HG02678 (cell line): Measurements from ENCODE around the gene YEATS4.

Experiments used
- ATAC-seq: cut with Tn5 transposase; IDR thresholded peaks from one replicate; pipeline ENCODE4 v1.9.1; 2021; ENCODE audit warnings: mild to moderate bottlenecking, moderate library complexity; ENCODE audit not compliant: unreplicated experiment

YEATS4 gene

GRCh38 chr12:69430942-69431590 is 71.5 kb downstream of the YEATS4 start:
- ATAC-seq = no peak

DNA sequence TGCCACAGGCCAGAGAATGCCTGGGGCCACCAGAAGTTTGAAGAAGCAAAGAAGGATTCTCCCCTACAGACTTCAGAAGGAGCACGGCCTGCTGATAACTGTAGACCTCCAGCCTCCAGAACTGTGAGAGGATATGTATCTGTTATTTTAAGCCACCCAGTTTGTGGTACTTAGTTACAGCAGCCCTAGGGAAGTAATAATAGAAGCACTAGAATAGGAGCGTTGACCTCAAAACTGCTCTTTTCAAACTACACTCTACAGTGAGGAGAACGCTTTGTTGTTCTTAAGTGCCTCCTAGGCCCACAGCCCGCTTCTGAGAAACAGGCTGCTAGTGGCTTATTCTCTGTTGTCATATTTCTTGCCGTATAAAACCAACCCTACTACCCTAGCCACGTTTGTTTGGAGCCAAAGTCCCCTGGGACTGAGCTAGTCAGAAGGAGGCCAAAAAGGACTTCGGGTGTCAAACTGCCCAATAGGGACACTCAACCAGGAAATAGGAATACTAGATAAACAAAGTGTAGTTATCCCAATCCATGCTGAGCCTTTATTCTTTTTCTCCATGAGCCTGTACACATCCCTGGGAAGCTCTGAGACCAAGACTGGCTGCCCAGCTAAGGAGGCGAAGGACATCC is 72.2 kb downstream of the YEATS4 start:
- ATAC-seq = no peak

DNA sequence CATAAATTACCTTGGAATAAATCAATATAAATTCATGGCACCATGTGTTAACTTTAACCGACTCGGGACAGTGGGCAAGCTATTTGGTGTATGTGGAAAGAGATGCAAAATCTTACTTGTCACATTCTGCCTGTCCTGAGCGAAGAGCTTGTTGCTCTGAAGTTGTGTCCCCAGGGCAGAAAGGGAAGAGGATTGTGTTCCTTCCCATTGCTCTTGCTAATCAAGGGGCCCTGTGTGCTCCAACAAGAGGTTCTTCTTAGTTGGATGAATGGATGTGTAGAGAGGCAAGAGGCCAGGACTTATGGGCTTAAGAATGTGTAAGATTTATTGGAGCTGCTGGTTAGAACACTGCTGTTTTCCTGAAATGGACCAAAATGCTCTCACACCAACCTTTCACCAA is 74.1 kb downstream of the YEATS4 start:
- no peak for ATAC-seq

- ATAC-seq = no peak
Observed at GRCh38 chr12:69435644-69436043, 76.1 kb downstream of the YEATS4 start.

- no peak for ATAC-seq
Observed at GRCh38 chr12:69437073-69437472, 77.5 kb downstream of the YEATS4 start.

DNA sequence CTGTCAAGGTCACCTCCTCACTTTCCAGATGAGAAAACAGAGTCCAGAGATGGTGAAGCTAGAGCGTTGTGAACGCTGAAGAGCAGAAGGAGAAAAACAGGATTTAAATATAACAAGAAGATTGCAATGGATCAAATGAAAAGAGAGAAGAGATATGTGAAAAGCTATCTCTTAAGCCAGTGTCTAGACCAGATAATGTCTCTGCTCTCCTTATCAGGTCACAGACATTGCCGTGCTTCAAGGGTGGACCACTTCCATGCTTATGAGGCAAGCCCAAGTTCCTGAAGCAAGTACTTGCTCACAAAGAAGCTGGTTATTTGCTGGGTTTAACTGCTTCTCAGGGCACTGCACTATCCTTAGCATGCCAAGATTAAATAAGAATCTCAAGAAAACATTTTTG is 79.0 kb downstream of the YEATS4 start:
- no peak for ATAC-seq

DNA sequence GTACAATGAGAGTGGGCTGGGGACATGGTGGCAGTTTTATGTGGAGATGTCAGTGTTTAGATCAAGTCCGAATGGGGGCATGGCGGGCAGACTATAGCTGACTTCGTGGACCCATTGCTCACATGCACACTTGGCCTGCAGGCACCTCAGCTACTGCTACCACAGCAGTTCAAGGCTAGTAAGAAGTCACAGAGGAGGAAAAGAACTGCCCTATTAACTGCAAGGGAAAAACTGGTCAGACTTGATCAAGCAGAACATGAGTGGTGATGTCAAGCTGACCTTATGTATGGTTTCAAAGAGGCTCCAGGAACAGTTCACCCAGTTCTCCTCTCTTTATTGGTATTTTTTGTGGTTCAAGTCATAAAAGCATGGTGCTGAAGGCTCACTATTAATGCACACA is 80.5 kb downstream of the YEATS4 start:
- no peak for ATAC-seq
